A673 (cell line): ENCODE measurements around the gene LAMP1. TPM values are rescaled to one million over a fixed set of nuclear protein-coding genes. Genes with fewer than 3 reads are reported as not detected.
"Not testable (repeated sequence)": the region's sequence is repeated elsewhere in the genome, so short reads cannot be mapped to it uniquely, and the experiment has no call there.

Experiments
- BruUV-seq: library from RNA; stranded (reverse); fragments of 400-500 nt; replicated peaks from 2 replicates; lab custom pipeline; 2021; lab: Mats Ljungman, UMichigan
- CTCF ChIA-PET: fragments of 300-600 bp; sonication (Branson Sonifier 250); formaldehyde crosslinking; loops from one replicate; lab custom pipeline; 2022; ENCODE audit warnings: antibody characterized with exemption; lab: Charles Lee
- POLR2A ChIA-PET: fragments of 300-600 bp; sonication (Branson Sonifier 250); formaldehyde crosslinking; loops from one replicate; lab custom pipeline; 2022; ENCODE audit warnings: antibody characterized with exemption; ENCODE audit not compliant: low non-redundant PET; lab: Charles Lee
- DNase-seq: peaks from one replicate; pipeline ENCODE4 v3.0.0-alpha.2; 2015; ENCODE audit warnings: low spot score
- H3K27ac ChIP-seq: fragments of 200-600 bp; sonication (generic); 2 replicates; pipeline ENCODE4 v1.5.1; 2016; ENCODE audit warnings: mixed run types, low read depth, mild to moderate bottlenecking, mixed read lengths, antibody characterized with exemption, low read length; ENCODE audit not compliant: poor library complexity, severe bottlenecking
- H3K27me3 ChIP-seq: fragments of 200-600 bp; sonication (generic); replicated peaks from 2 replicates; pipeline ENCODE4 v1.6.1; 2017; ENCODE audit warnings: mixed run types, low read depth, mild to moderate bottlenecking, mixed read lengths, antibody characterized with exemption, low read length; ENCODE audit not compliant: insufficient read depth, poor library complexity
- H3K36me3 ChIP-seq: fragments of 200-600 bp; sonication (generic); 2 replicates; pipeline ENCODE4 v1.6.1; 2016; ENCODE audit warnings: mixed run types, mild to moderate bottlenecking, mixed read lengths, antibody characterized with exemption, low read length; ENCODE audit not compliant: insufficient read depth, poor library complexity, severe bottlenecking
- H3K4me1 ChIP-seq: fragments of 200-600 bp; sonication (generic); 2 replicates; pipeline ENCODE4 v1.6.1; 2017; ENCODE audit warnings: mixed run types, mild to moderate bottlenecking, mixed read lengths, antibody characterized with exemption, low read length; ENCODE audit not compliant: insufficient read depth, poor library complexity, severe bottlenecking
- H3K4me3 ChIP-seq: fragments of 200-600 bp; sonication (generic); 2 replicates; pipeline ENCODE4 v1.5.1; 2016; ENCODE audit warnings: low read depth, mixed run types, mild to moderate bottlenecking, mixed read lengths, low read length; ENCODE audit not compliant: poor library complexity, severe bottlenecking
- H3K9me3 ChIP-seq: fragments of 200-600 bp; sonication (generic); 2 replicates; pipeline ENCODE4 v1.6.1; 2016; ENCODE audit warnings: mixed run types, low read depth, mild to moderate bottlenecking, mixed read lengths, antibody characterized with exemption, low read length; ENCODE audit not compliant: poor library complexity, severe bottlenecking
- EZH2 ChIP-seq: fragments of 200-600 bp; sonication (generic); IDR thresholded peaks from 2 replicates; pipeline ENCODE4 v1.6.1; 2017; ENCODE audit warnings: borderline replicate concordance, low read depth, mild to moderate bottlenecking, mixed read lengths, antibody characterized with exemption, low read length; ENCODE audit not compliant: poor library complexity, severe bottlenecking
- intact Hi-C: fragments of 100-400 bp; cut with micrococcal nuclease; formaldehyde crosslinking; loops from one replicate; pipeline ENCODE4 v1.10.0; 2022; ENCODE audit not compliant: unreplicated experiment
- total RNA-seq: library from RNA; stranded (reverse); gene quantifications from 2 replicates; pipeline ENCODE4 v1.2.3, GENCODE V29; 2021
- TF ChIP-seq, protein P1 (sequence below): fragments of 300-800, 200-600 bp; sonication (generic); conservative IDR thresholded peaks from 2 replicates; pipeline ENCODE4 v1.5.1; 2017; ENCODE audit warnings: low read depth, mild to moderate bottlenecking, antibody characterized with exemption, low read length, moderate library complexity, mixed read lengths

The LAMP1 gene
- total RNA-seq, 1 experiment from 2014 or later = 129 TPM

GRCh38 chr13:113258321-113259054, 38.6 kb upstream of the LAMP1 start:
- H3K9me3 ChIP-seq = no peaks in the 10 kb centered on the region
- H3K27ac ChIP-seq = no peak overlapping the region
- POLR2A ChIA-PET = no interaction called here
- CTCF ChIA-PET = no interaction called here
- H3K4me1 ChIP-seq = no peaks in the 10 kb centered on the region
- no peaks in the 10 kb centered on the region for H3K27me3 ChIP-seq
- no peak overlapping the region for H3K4me3 ChIP-seq
- no TSS peak for BruUV-seq
- no peak for DNase-seq
- intact Hi-C loops = no loop called here
- TF ChIP-seq EZH2 = no peak
- TF ChIP-seq, protein P1, sequence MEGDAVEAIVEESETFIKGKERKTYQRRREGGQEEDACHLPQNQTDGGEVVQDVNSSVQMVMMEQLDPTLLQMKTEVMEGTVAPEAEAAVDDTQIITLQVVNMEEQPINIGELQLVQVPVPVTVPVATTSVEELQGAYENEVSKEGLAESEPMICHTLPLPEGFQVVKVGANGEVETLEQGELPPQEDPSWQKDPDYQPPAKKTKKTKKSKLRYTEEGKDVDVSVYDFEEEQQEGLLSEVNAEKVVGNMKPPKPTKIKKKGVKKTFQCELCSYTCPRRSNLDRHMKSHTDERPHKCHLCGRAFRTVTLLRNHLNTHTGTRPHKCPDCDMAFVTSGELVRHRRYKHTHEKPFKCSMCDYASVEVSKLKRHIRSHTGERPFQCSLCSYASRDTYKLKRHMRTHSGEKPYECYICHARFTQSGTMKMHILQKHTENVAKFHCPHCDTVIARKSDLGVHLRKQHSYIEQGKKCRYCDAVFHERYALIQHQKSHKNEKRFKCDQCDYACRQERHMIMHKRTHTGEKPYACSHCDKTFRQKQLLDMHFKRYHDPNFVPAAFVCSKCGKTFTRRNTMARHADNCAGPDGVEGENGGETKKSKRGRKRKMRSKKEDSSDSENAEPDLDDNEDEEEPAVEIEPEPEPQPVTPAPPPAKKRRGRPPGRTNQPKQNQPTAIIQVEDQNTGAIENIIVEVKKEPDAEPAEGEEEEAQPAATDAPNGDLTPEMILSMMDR = no peak
- peaks cover 65% of the 10 kb centered on the region for H3K36me3 ChIP-seq

DNA sequence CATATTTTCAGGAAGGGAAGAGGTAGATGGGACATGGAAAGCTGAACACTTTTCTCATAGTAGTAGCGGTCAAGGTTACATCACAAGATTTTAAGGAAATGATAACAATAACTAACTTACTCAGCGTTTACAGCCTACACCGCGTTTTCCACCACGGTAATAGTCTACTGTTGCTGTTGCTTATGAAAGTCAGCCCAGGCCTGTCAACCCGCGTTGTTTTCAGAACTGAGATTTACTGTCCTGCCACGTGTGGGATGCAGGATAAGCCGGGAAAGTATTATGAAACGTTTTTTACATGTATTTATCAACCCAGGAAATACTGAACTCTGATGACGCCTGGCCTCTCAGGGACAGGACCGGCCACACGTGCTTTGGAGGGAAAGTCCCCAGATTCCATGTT, 36.0 kb upstream of the LAMP1 start:
- CTCF ChIA-PET = no interaction called here

GRCh38 chr13:113263016-113263415, 34.0 kb upstream of the LAMP1 start:
- not testable (repeated sequence) for BruUV-seq
- peaks cover 28% of the 10 kb centered on the region for H3K36me3 ChIP-seq

More for the DNA sequence above, 36.0 kb upstream of the LAMP1 start:
- H3K27me3 ChIP-seq = no peaks in the 10 kb centered on the region
- POLR2A ChIA-PET = no interaction called here
- H3K27ac ChIP-seq = no peak overlapping the region
- no TSS peak for BruUV-seq
- DNase-seq = no peak
- no peak overlapping the region for H3K4me3 ChIP-seq
- no peaks in the 10 kb centered on the region for H3K9me3 ChIP-seq
- peaks cover 46% of the 10 kb centered on the region for H3K36me3 ChIP-seq
- TF ChIP-seq, protein P1 = no peak
- TF ChIP-seq EZH2 = no peak
- H3K4me1 ChIP-seq = no peaks in the 10 kb centered on the region
- intact Hi-C loops = no loop called here

More at GRCh38 chr13:113263016-113263415, 34.0 kb upstream of the LAMP1 start:
- H3K27ac ChIP-seq, POLR2A ChIA-PET, DNase-seq, H3K4me1 ChIP-seq, CTCF ChIA-PET, H3K27me3 ChIP-seq, intact Hi-C loops, H3K9me3 ChIP-seq, H3K4me3 ChIP-seq: not testable (repeated sequence)
